ENCODE results near the gene PPM1H. TPM values are rescaled to one million over a fixed set of nuclear protein-coding genes. Genes with fewer than 3 reads are reported as not detected.

The PPM1H gene
- total RNA-seq, 1 experiment from 2014 or later = 12.0 TPM

DNA sequence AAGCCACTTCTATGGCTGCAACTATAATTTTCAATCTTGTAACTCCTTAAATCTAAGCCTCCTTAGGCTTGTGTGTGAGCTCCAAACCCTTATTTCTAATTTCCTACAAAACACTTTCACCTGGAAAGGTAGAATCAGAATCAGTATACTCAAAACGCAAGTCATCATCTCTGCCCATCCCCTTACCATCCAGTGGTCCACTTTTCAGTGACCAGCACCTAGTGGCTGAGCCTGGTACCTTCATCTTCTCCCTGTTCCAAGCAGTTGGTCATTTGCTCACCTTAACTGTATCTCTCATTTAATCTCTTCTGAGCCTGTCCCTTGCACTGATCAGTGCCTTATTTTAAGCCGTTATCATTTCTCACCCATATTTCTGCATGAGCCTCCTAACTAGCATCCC, 107.9 kb downstream of the PPM1H start:
- no peaks in the 10 kb centered on the region for H3K27me3 ChIP-seq (ENCODE audit: low read length)
- H3K9ac ChIP-seq (ENCODE audit: low read length) = no peak overlapping the region
- no peaks in the 10 kb centered on the region for H4K20me1 ChIP-seq (ENCODE audit: low read length)
- H3K4me2 ChIP-seq (ENCODE audit: low read length) = no peak overlapping the region
- POLR2A ChIA-PET (ENCODE audit: unreplicated experiment) = no interaction called here
- TF ChIP-seq, protein P1, sequence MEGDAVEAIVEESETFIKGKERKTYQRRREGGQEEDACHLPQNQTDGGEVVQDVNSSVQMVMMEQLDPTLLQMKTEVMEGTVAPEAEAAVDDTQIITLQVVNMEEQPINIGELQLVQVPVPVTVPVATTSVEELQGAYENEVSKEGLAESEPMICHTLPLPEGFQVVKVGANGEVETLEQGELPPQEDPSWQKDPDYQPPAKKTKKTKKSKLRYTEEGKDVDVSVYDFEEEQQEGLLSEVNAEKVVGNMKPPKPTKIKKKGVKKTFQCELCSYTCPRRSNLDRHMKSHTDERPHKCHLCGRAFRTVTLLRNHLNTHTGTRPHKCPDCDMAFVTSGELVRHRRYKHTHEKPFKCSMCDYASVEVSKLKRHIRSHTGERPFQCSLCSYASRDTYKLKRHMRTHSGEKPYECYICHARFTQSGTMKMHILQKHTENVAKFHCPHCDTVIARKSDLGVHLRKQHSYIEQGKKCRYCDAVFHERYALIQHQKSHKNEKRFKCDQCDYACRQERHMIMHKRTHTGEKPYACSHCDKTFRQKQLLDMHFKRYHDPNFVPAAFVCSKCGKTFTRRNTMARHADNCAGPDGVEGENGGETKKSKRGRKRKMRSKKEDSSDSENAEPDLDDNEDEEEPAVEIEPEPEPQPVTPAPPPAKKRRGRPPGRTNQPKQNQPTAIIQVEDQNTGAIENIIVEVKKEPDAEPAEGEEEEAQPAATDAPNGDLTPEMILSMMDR (conservative IDR thresholded peaks at IDR 0.05; ENCODE audit: low read depth, low read length) = peak; percentile 43
- TF ChIP-seq EZH2phosphoT487 (IDR thresholded peaks at IDR 0.05; ENCODE audit: borderline replicate concordance, low read length) = no peak
- CTCF ChIA-PET = no interaction called here
- H3K9me3 ChIP-seq (ENCODE audit: low read length) = no peaks in the 10 kb centered on the region
- no TSS peak for BruUV-seq (replicated peaks)
- no peaks in the 10 kb centered on the region for H3K9me2 ChIP-seq (replicated peaks; ENCODE audit: low read length)
- H3K36me3 ChIP-seq (ENCODE audit: low read depth, low read length) = no peaks in the 10 kb centered on the region
- no peak overlapping the region for H3K4me3 ChIP-seq (ENCODE audit: low read length)
- ATAC-seq (no peak), DNase-seq (peak; percentile 14)
- H2AFZ ChIP-seq (ENCODE audit: low read length) = no peak overlapping the region
- intact Hi-C loops (cut with micrococcal nuclease) = no loop called here
- no peak overlapping the region for H3K27ac ChIP-seq (ENCODE audit: low read length)
- no peaks in the 10 kb centered on the region for H3K79me2 ChIP-seq (ENCODE audit: low read length)
- no peaks in the 10 kb centered on the region for H3F3A ChIP-seq (ENCODE audit: low read length, unreplicated experiment)
- no peaks in the 10 kb centered on the region for H3K4me1 ChIP-seq (ENCODE audit: insufficient read depth, low read length)

GRCh38 chr12:62817556-62818271, 117.2 kb downstream of the PPM1H start:
- no peaks in the 10 kb centered on the region for H3F3A ChIP-seq (ENCODE audit: low read length, unreplicated experiment)
- no peaks in the 10 kb centered on the region for H3K27me3 ChIP-seq (ENCODE audit: low read length)
- H3K9me2 ChIP-seq (replicated peaks; ENCODE audit: low read length) = no peaks in the 10 kb centered on the region
- no peaks in the 10 kb centered on the region for H3K79me2 ChIP-seq (ENCODE audit: low read length)
- TF ChIP-seq, protein P1 (conservative IDR thresholded peaks at IDR 0.05; ENCODE audit: low read depth, low read length) = no peak
- TF ChIP-seq EZH2 (IDR thresholded peaks at IDR 0.05; ENCODE audit: low read length, unreplicated experiment) = no peak
- TF ChIP-seq EZH2phosphoT487 (IDR thresholded peaks at IDR 0.05; ENCODE audit: borderline replicate concordance, low read length) = no peak
- no peak overlapping the region for H3K9ac ChIP-seq (ENCODE audit: low read length)
- no peak for DNase-seq
- ChIA-PET POLR2A (ENCODE audit: unreplicated experiment) (no interaction called here), CTCF (interaction anchor here (0.7 kb wide), 1 partner anchor 117 kb away, joined by 3 read pairs; no protein-coding TSS in a partner anchor)
- no peak overlapping the region for H3K4me2 ChIP-seq (ENCODE audit: low read length)
- no TSS peak for BruUV-seq (replicated peaks)
- H3K36me3 ChIP-seq (ENCODE audit: low read depth, low read length) = no peaks in the 10 kb centered on the region; the same call in 1 of the 2 replicates
- no peak for ATAC-seq
- H3K9me3 ChIP-seq (ENCODE audit: low read length) = no peaks in the 10 kb centered on the region
- H3K4me1 ChIP-seq (ENCODE audit: insufficient read depth, low read length) = no peaks in the 10 kb centered on the region
- intact Hi-C loops (cut with micrococcal nuclease) = no loop called here
- H4K20me1 ChIP-seq (ENCODE audit: low read length) = no peaks in the 10 kb centered on the region
- no peak overlapping the region for H3K4me3 ChIP-seq (ENCODE audit: low read length)
- H2AFZ ChIP-seq (ENCODE audit: low read length) = no peak overlapping the region
- H3K27ac ChIP-seq (ENCODE audit: low read length) = no peak overlapping the region

- ChIA-PET CTCF (no interaction called here), POLR2A (ENCODE audit: unreplicated experiment) (no interaction called here)
- no peak for TF ChIP-seq EZH2 (IDR thresholded peaks at IDR 0.05; ENCODE audit: low read length, unreplicated experiment)
- TF ChIP-seq, protein P1 (conservative IDR thresholded peaks at IDR 0.05; ENCODE audit: low read depth, low read length) = no peak
- no peak for TF ChIP-seq EZH2phosphoT487 (IDR thresholded peaks at IDR 0.05; ENCODE audit: borderline replicate concordance, low read length)
- no peaks in the 10 kb centered on the region for H4K20me1 ChIP-seq (ENCODE audit: low read length)
- H3K27me3 ChIP-seq (ENCODE audit: low read length) = no peaks in the 10 kb centered on the region
- BruUV-seq (replicated peaks) = no TSS peak
- H3K9me3 ChIP-seq (ENCODE audit: low read length) = no peaks in the 10 kb centered on the region
- no peaks in the 10 kb centered on the region for H3K4me1 ChIP-seq (ENCODE audit: insufficient read depth, low read length)
- H3F3A ChIP-seq (ENCODE audit: low read length, unreplicated experiment) = no peaks in the 10 kb centered on the region
- H3K9ac ChIP-seq (ENCODE audit: low read length) = no peak overlapping the region
- H3K9me2 ChIP-seq (replicated peaks; ENCODE audit: low read length) = no peaks in the 10 kb centered on the region
- no peak overlapping the region for H3K27ac ChIP-seq (ENCODE audit: low read length)
- no peak overlapping the region for H3K4me2 ChIP-seq (ENCODE audit: low read length)
- intact Hi-C loops (cut with micrococcal nuclease) = no loop called here
- DNase-seq (no peak), ATAC-seq (no peak)
- no peaks in the 10 kb centered on the region; the same call in 1 of the 2 replicates for H3K36me3 ChIP-seq (ENCODE audit: low read depth, low read length)
- no peak overlapping the region for H2AFZ ChIP-seq (ENCODE audit: low read length)
- no peaks in the 10 kb centered on the region for H3K79me2 ChIP-seq (ENCODE audit: low read length)
- H3K4me3 ChIP-seq (ENCODE audit: low read length) = no peak overlapping the region
Measured at GRCh38 chr12:62814243-62814642, 120.7 kb downstream of the PPM1H start.
